WTC11 (cell line): Measurements from ENCODE around the gene SLC47A2. TPM values are rescaled to one million over a fixed set of nuclear protein-coding genes. Genes with fewer than 3 reads are reported as not detected.

Source experiments
- ATAC-seq: fragments of 200-7000 bp; cut with Tn5 transposase; 2 replicates; pipeline ENCODE4 v1.10.0; 2021; ENCODE audit warnings: mild to moderate bottlenecking, moderate library complexity
- CTCF ChIA-PET: fragments of 300-600 bp; sonication (Branson Sonifier 250); formaldehyde crosslinking; loops from one replicate; lab custom pipeline; 2021; ENCODE audit warnings: antibody characterized with exemption; lab: Charles Lee
- POLR2A ChIA-PET: fragments of 350-600 bp; sonication (Branson Sonifier 250); formaldehyde crosslinking; loops from one replicate; lab custom pipeline; 2021; ENCODE audit warnings: antibody characterized with exemption; lab: Charles Lee
- DNase-seq: peaks from one replicate; pipeline ENCODE4 v3.0.0; 2021; ENCODE audit warnings: low spot score
- H3K27ac Mint-ChIP-seq: 2 replicates; pipeline ENCODE4 v1.8.0; 2021; ENCODE audit warnings: mixed read lengths
- H3K27me3 Mint-ChIP-seq: 2 replicates; pipeline ENCODE4 v1.8.0; 2021; ENCODE audit warnings: low read depth, mild to moderate bottlenecking, moderate library complexity, mixed read lengths
- H3K36me3 Mint-ChIP-seq: 2 replicates; pipeline ENCODE4 v1.8.0; 2021; ENCODE audit warnings: mixed read lengths
- H3K4me1 Mint-ChIP-seq: 2 replicates; pipeline ENCODE4 v1.8.0; 2022; ENCODE audit warnings: mixed read lengths
- H3K4me3 Mint-ChIP-seq: 2 replicates; pipeline ENCODE4 v1.8.0; 2021; ENCODE audit warnings: mild to moderate bottlenecking, moderate library complexity, mixed read lengths
- H3K9me3 Mint-ChIP-seq: 2 replicates; pipeline ENCODE4 v1.8.0; 2021; ENCODE audit warnings: mixed read lengths
- CDX4 ChIP-seq: fragments of 250-450 bp; sonication (Bioruptor Pico); IDR thresholded peaks from 2 replicates; pipeline ENCODE4 v1.9.0; 2021; ENCODE audit warnings: moderate library complexity, mild to moderate bottlenecking, inconsistent platforms, borderline replicate concordance
- E2F5 ChIP-seq: sonication (generic); formaldehyde crosslinking; IDR thresholded peaks from 2 replicates; pipeline ENCODE4 v1.8.1; 2022; ENCODE audit warnings: mild to moderate bottlenecking, moderate library complexity, missing genetic modification reagents
- ELF4 ChIP-seq: sonication (generic); formaldehyde crosslinking; IDR thresholded peaks from 2 replicates; pipeline ENCODE4 v1.8.1; 2022; ENCODE audit warnings: low read depth, mild to moderate bottlenecking, moderate library complexity, missing genetic modification reagents
- EMX1 ChIP-seq: fragments of 250-450 bp; sonication (Bioruptor Pico); IDR thresholded peaks from 2 replicates; pipeline ENCODE4 v1.8.0; 2021; ENCODE audit warnings: mild to moderate bottlenecking
- FOXP4 ChIP-seq: sonication (generic); formaldehyde crosslinking; IDR thresholded peaks from 2 replicates; pipeline ENCODE4 v1.8.0; 2022; ENCODE audit warnings: mild to moderate bottlenecking, missing genetic modification reagents
- IRF2 ChIP-seq: sonication (generic); formaldehyde crosslinking; IDR thresholded peaks from 2 replicates; pipeline ENCODE4 v1.8.0; 2022; ENCODE audit warnings: low read depth, missing genetic modification reagents, borderline replicate concordance
- MXD4 ChIP-seq: fragments of 250-450 bp; sonication (Bioruptor Pico); IDR thresholded peaks from 2 replicates; pipeline ENCODE4 v1.8.0; 2021; ENCODE audit warnings: mild to moderate bottlenecking, moderate library complexity, borderline replicate concordance
- NR1H2 ChIP-seq: sonication (generic); formaldehyde crosslinking; IDR thresholded peaks from 2 replicates; pipeline ENCODE4 v1.9.0; 2021; ENCODE audit warnings: mild to moderate bottlenecking, moderate library complexity, missing genetic modification reagents
- NR3C1 ChIP-seq: sonication (generic); formaldehyde crosslinking; conservative IDR thresholded peaks from 2 replicates; pipeline ENCODE4 v1.8.1; 2023; ENCODE audit warnings: low read depth, mild to moderate bottlenecking, missing genetic modification reagents
- OVOL2 ChIP-seq: fragments of 250-450 bp; sonication (Bioruptor Pico); IDR thresholded peaks from 2 replicates; pipeline ENCODE4 v1.9.0; 2021; ENCODE audit warnings: mild to moderate bottlenecking, borderline replicate concordance
- PRDM15 ChIP-seq: sonication (generic); formaldehyde crosslinking; IDR thresholded peaks from 2 replicates; pipeline ENCODE4 v1.8.0; 2022; ENCODE audit warnings: missing genetic modification reagents
- PREB ChIP-seq: sonication (generic); formaldehyde crosslinking; IDR thresholded peaks from 2 replicates; pipeline ENCODE4 v1.8.1; 2022; ENCODE audit warnings: mild to moderate bottlenecking, missing genetic modification reagents, moderate library complexity, borderline replicate concordance
- RELA ChIP-seq: sonication (generic); formaldehyde crosslinking; IDR thresholded peaks from 2 replicates; pipeline ENCODE4 v1.8.1; 2022; ENCODE audit warnings: missing genetic modification reagents, mild to moderate bottlenecking, borderline replicate concordance
- TCF7 ChIP-seq: sonication (generic); formaldehyde crosslinking; IDR thresholded peaks from 2 replicates; pipeline ENCODE4 v1.8.0; 2022; ENCODE audit warnings: mild to moderate bottlenecking, low read depth, missing genetic modification reagents, moderate library complexity
- USF2 ChIP-seq: sonication (generic); formaldehyde crosslinking; IDR thresholded peaks from 2 replicates; pipeline ENCODE4 v1.8.1; 2023; ENCODE audit warnings: mild to moderate bottlenecking, missing genetic modification reagents, moderate library complexity
- ZMAT4 ChIP-seq: fragments of 250-450 bp; sonication (Bioruptor Pico); IDR thresholded peaks from 2 replicates; pipeline ENCODE4 v1.9.0; 2021; ENCODE audit warnings: mild to moderate bottlenecking
- ZNF121 ChIP-seq: sonication (generic); formaldehyde crosslinking; IDR thresholded peaks from 2 replicates; pipeline ENCODE4 v1.8.0; 2023; ENCODE audit warnings: missing genetic modification reagents
- ZNF219 ChIP-seq: sonication (generic); formaldehyde crosslinking; IDR thresholded peaks from 2 replicates; pipeline ENCODE4 v1.8.0; 2023; ENCODE audit warnings: missing genetic modification reagents, mild to moderate bottlenecking, borderline replicate concordance
- total RNA-seq: library from RNA; stranded (reverse); gene quantifications from 3 replicates; pipeline ENCODE4 v1.2.3, GENCODE V29; 2021

Gene SLC47A2
- total RNA-seq, 1 experiment from 2014 or later = not detected

GRCh38 chr17:19726631-19727376 is 10.4 kb upstream of the SLC47A2 start:
- ATAC-seq = no peak
- Mint-ChIP-seq H3K27me3 (no peaks in the 10 kb centered on the region; the same call in none of the 2 replicates), H3K4me1 (no peaks in the 10 kb centered on the region)

GRCh38 chr17:19725486-19725885 is 9.1 kb upstream of the SLC47A2 start:
- ATAC-seq = no peak
- Mint-ChIP-seq H3K9me3 (peaks cover 12% of the 10 kb centered on the region), H3K4me1 (no peaks in the 10 kb centered on the region), H3K36me3 (no peaks in the 10 kb centered on the region; the same call in 1 of the 2 replicates), H3K27me3 (no peaks in the 10 kb centered on the region; the same call in 1 of the 2 replicates), H3K4me3 (no peak overlapping the region), H3K27ac (no peak overlapping the region)
- POLR2A ChIA-PET = no interaction called here
- CTCF ChIA-PET = no interaction called here
- DNase-seq = no peak
- TF ChIP-seq TCF7 = no peak
- TF ChIP-seq IRF2 (CRISPR knock-in tag) = no peak
- no peak for TF ChIP-seq FOXP4 (CRISPR knock-in tag)
- no peak for TF ChIP-seq ZMAT4 (CRISPR knock-in tag)
- no peak for TF ChIP-seq EMX1 (CRISPR knock-in tag)
- TF ChIP-seq NR1H2 (CRISPR knock-in tag) = no peak
- TF ChIP-seq ZNF219 (CRISPR knock-in tag) = no peak
- TF ChIP-seq RELA (CRISPR knock-in tag) = no peak
- TF ChIP-seq MXD4 (CRISPR knock-in tag) = no peak

More at GRCh38 chr17:19726631-19727376, 10.4 kb upstream of the SLC47A2 start:
- H3K9me3 Mint-ChIP-seq = peaks cover 12% of the 10 kb centered on the region
- no peak overlapping the region for H3K27ac Mint-ChIP-seq
- no peak for TF ChIP-seq ELF4 (CRISPR knock-in tag)
- no peak for TF ChIP-seq TCF7
- TF ChIP-seq MXD4 (CRISPR knock-in tag) = no peak
- no peak for TF ChIP-seq ZNF121 (CRISPR knock-in tag)
- no peak for TF ChIP-seq PRDM15
- no peak for TF ChIP-seq OVOL2 (CRISPR knock-in tag)
- TF ChIP-seq USF2 = no peak
- no peak for TF ChIP-seq NR1H2 (CRISPR knock-in tag)
- no peak for TF ChIP-seq E2F5 (CRISPR knock-in tag)
- no peak for TF ChIP-seq CDX4 (CRISPR knock-in tag)
- TF ChIP-seq PREB (CRISPR knock-in tag) = no peak
- TF ChIP-seq NR3C1 = no peak
- H3K36me3 Mint-ChIP-seq = no peaks in the 10 kb centered on the region; the same call in 1 of the 2 replicates
- ChIA-PET POLR2A (no interaction called here), CTCF (interaction anchor here (1.1 to 2.8 kb wide), 4 partner anchors 8 to 35 kb away, joined by 4 to 21 read pairs (median 10); no protein-coding TSS in a partner anchor)
- H3K4me3 Mint-ChIP-seq = no peak overlapping the region
- DNase-seq = no peak
